ENCODE measurements around the gene SOD1.

GRCh38 chr21:31644643-31645042, 14.8 kb upstream of the SOD1 start:
- no peak for TF ChIP-seq POLR2AphosphoS5 (IDR thresholded peaks at IDR 0.05)
- TF ChIP-seq CTCF (IDR thresholded peaks at IDR 0.05) = no peak
- no peak for TF ChIP-seq POLR2A (IDR thresholded peaks at IDR 0.05)
